Tibial nerve (tissue), 4 donors: ENCODE measurements around the gene DENR. TPM values are rescaled to one million over a fixed set of nuclear protein-coding genes. Genes with fewer than 3 reads are reported as not detected.

Source experiments
- DNase-seq, 2 donors: peaks; one replicate each; pipeline ENCODE4 v3.0.0-alpha.2; 2019; ENCODE audit warnings: low spot score in 2 of 2
- H3K27ac ChIP-seq, 4 donors: fragments of 200-600 bp; sonication (generic) in 3 of 4; one replicate each; pipeline ENCODE4 v1.5.1; 2017 to 2019; ENCODE audit warnings: mild to moderate bottlenecking in 1 of 4
- H3K27me3 ChIP-seq, 2 donors: fragments of 200-600 bp; sonication (generic) in 1 of 2; one replicate each; pipeline versions ENCODE4 v1.5.1 to v1.6.0; 2017 to 2019
- H3K36me3 ChIP-seq, 3 donors: fragments of 200-600 bp; sonication (generic); one replicate each; pipeline ENCODE4 v1.5.1; 2018 to 2019
- H3K4me1 ChIP-seq, 4 donors: fragments of 200-600 bp; sonication (generic) in 3 of 4; one replicate each; pipeline ENCODE4 v1.5.1; 2017 to 2019
- H3K4me3 ChIP-seq, 4 donors: fragments of 200-600 bp; sonication (generic) in 3 of 4; one replicate each; pipeline ENCODE4 v1.5.1; 2017 to 2019; ENCODE audit warnings: mild to moderate bottlenecking in 1 of 4, moderate library complexity in 1 of 4
- H3K9me3 ChIP-seq, 4 donors: fragments of 200-600 bp; sonication (generic) in 3 of 4; one replicate each; pipeline ENCODE4 v1.5.1; 2017 to 2019
- CTCF ChIP-seq, 5 experiments: fragments of 200-600 bp in 3 of 5; fragments of 450-650 bp in 2 of 5; sonication (generic) in 3 of 5; IDR thresholded peaks; one replicate each; pipeline ENCODE4 v1.5.1; 2016 to 2019; ENCODE audit warnings: antibody characterized with exemption in 5 of 5, mild to moderate bottlenecking in 3 of 5, moderate library complexity in 2 of 5
- EP300 ChIP-seq, 2 donors: sonication (generic); formaldehyde crosslinking; IDR thresholded peaks; one replicate each; pipeline ENCODE4 v1.6.1; 2017; ENCODE audit warnings: antibody characterized with exemption in 2 of 2, mild to moderate bottlenecking in 1 of 2
- POLR2A ChIP-seq, 2 donors: fragments of 450-650 bp; IDR thresholded peaks; one replicate each; pipeline ENCODE4 v1.6.1; 2017; ENCODE audit warnings: antibody characterized with exemption in 2 of 2, mild to moderate bottlenecking in 2 of 2, moderate library complexity in 2 of 2
- WGBS, 2 donors: methylation state at CpG; one replicate each; pipeline ENCODE4 v1.1.5; 2018; 5-methylcytosine and 5-hydroxymethylcytosine counted together
- total RNA-seq, 4 donors: library from RNA; depleted of rRNA; stranded (reverse); fragments of >200 nt; gene quantifications; one replicate each; pipeline ENCODE4 v1.1.0, GENCODE V29; 2016

DENR gene
- total RNA-seq, 4 donors from 2014 or later, result 12.6 to 25.1 (median 17.3) TPM

DNA sequence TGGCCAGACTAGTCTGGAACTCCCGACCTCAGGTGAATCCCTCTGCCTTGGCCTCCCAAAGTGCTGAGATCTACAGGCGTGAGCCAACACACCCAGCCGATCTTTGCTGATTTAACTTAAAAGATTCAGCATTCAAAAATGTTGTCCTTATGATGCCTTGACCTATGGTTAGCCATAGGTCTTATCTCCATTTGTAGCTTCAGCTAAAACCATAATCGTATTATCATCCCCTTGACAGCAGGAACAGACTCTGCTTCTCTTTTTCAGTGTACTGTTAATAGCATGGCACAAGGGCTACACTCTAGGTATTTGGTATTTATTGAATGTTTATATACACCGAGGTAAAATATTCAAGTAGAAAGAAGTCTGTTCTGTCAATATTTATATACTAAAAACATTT is 37.0 kb downstream of the DENR start:
- Histone ChIP-seq H3K4me1 (no peaks in the 10 kb centered on the region), H3K27ac (no peak overlapping the region), H3K4me3 (no peak overlapping the region), H3K27me3 (no peaks in the 10 kb centered on the region), H3K9me3 (no peaks in the 10 kb centered on the region), H3K36me3 (no peaks in the 10 kb centered on the region)
- WGBS, 2 donors, result 83 to 91% methylated on average over 5 of the region's 5 CpGs
- DNase-seq, result no peak
- no peak for TF ChIP-seq EP300 (IDR thresholded peaks at IDR 0.05)
- TF ChIP-seq CTCF (IDR thresholded peaks at IDR 0.05), result no peak
- TF ChIP-seq POLR2A (IDR thresholded peaks at IDR 0.05), result no peak

- no peaks in the 10 kb centered on the region for H3K9me3 ChIP-seq
- no peaks in the 10 kb centered on the region for H3K27me3 ChIP-seq
- H3K27ac ChIP-seq, result no peak overlapping the region
- H3K36me3 ChIP-seq, result no peaks in the 10 kb centered on the region
- DNase-seq, result no peak
- H3K4me1 ChIP-seq, result no peaks in the 10 kb centered on the region
- 66 to 71% methylated on average over 5 of the region's 5 CpGs for WGBS, 2 donors
- no peak overlapping the region for H3K4me3 ChIP-seq
- TF ChIP-seq EP300 (IDR thresholded peaks at IDR 0.05) (no peak), POLR2A (IDR thresholded peaks at IDR 0.05) (no peak)
Measured at GRCh38 chr12:122790393-122791075, 37.9 kb downstream of the DENR start.

- Histone ChIP-seq H3K36me3 (no peaks in the 10 kb centered on the region), H3K4me1 (no peaks in the 10 kb centered on the region), H3K4me3 (no peak overlapping the region), H3K27ac (no peak overlapping the region), H3K9me3 (no peaks in the 10 kb centered on the region), H3K27me3 (no peaks in the 10 kb centered on the region)
- TF ChIP-seq CTCF (IDR thresholded peaks at IDR 0.05) (peak; percentile 59 to 82 (median 65)), POLR2A (IDR thresholded peaks at IDR 0.05) (no peak)
- DNase-seq, result peak in 1 of 2 donors; percentile 10
- 17 to 19% methylated on average over 10 of the region's 10 CpGs for WGBS, 2 donors
Measured at GRCh38 chr12:122793685-122794106, 41.1 kb downstream of the DENR start.

DNA sequence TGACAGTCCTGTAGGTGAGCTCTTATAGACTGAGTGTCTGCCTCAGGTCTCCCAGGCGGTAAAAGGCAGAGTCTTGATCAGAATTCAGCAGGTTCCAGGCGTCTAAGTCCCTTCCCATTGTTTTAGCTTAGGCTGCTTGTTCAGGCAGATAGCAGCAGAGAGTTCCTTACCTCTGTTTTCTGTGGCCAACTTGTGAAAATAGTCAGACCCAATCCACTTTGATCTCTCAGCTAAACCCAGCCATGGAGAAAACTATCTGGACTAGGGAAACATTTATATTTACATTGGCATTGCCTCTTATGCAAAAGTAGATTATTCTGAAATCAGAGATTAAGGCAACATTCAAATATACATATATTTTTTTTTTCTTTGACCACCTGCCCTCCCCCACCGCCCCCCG is 43.2 kb downstream of the DENR start:
- no peaks in the 10 kb centered on the region for H3K36me3 ChIP-seq

GRCh38 chr12:122799641-122800243 is 47.1 kb downstream of the DENR start:
- TF ChIP-seq EP300 (IDR thresholded peaks at IDR 0.05), result no peak
- TF ChIP-seq CTCF (IDR thresholded peaks at IDR 0.05), result no peak
- TF ChIP-seq POLR2A (IDR thresholded peaks at IDR 0.05), result no peak
- 85 to 90% methylated on average over 10 to 13 of the region's 13 CpGs for WGBS, 2 donors
- Histone ChIP-seq H3K27ac (no peak overlapping the region), H3K27me3 (no peaks in the 10 kb centered on the region), H3K4me3 (no peak overlapping the region), H3K36me3 (no peaks in the 10 kb centered on the region), H3K4me1 (no peaks in the 10 kb centered on the region), H3K9me3 (no peaks in the 10 kb centered on the region)
- no peak for DNase-seq

More for the DNA sequence above, 43.2 kb downstream of the DENR start:
- H3K9me3 ChIP-seq, result no peaks in the 10 kb centered on the region
- WGBS, 2 donors, result 82 to 87% methylated on average over 4 of the region's 4 CpGs
- no peak overlapping the region for H3K27ac ChIP-seq
- H3K4me1 ChIP-seq, result no peaks in the 10 kb centered on the region
- H3K4me3 ChIP-seq, result no peak overlapping the region
- H3K27me3 ChIP-seq, result no peaks in the 10 kb centered on the region
- no peak for DNase-seq
- TF ChIP-seq CTCF (IDR thresholded peaks at IDR 0.05), result no peak
- no peak for TF ChIP-seq EP300 (IDR thresholded peaks at IDR 0.05)
- no peak for TF ChIP-seq POLR2A (IDR thresholded peaks at IDR 0.05)
